H1 (cell line): ENCODE measurements around the gene ENTREP1. TPM values are rescaled to one million over a fixed set of nuclear protein-coding genes. Genes with fewer than 3 reads are reported as not detected.

ENCODE experiments used
- CBX8 ChIP-seq: fragments of 300-800, 300-1000 bp; sonication (generic); IDR thresholded peaks from 2 replicates; pipeline ENCODE4 v1.7.1; 2016; ENCODE audit warnings: low read depth, low read length, borderline replicate concordance
- CEBPB ChIP-seq: IDR thresholded peaks from 2 replicates; pipeline ENCODE4 v1.6.1; 2012; ENCODE audit warnings: low read depth, low read length
- CHD7 ChIP-seq: fragments of 300-600 bp; sonication (generic); IDR thresholded peaks from 2 replicates; pipeline ENCODE4 v1.7.1; 2012; ENCODE audit warnings: low read length, moderate library complexity, mild to moderate bottlenecking, inconsistent platforms; ENCODE audit not compliant: insufficient replicate concordance
- EZH2 ChIP-seq: fragments of 200-600 bp; sonication (generic); IDR thresholded peaks from 2 replicates; pipeline ENCODE4 v1.7.1; 2012; ENCODE audit warnings: low read depth, mild to moderate bottlenecking, moderate library complexity, low read length, inconsistent platforms; ENCODE audit not compliant: severe bottlenecking
- FOSL1 ChIP-seq: IDR thresholded peaks from 2 replicates; pipeline ENCODE4 v1.6.1; 2011; ENCODE audit warnings: mild to moderate bottlenecking, low read depth, low read length, moderate library complexity; ENCODE audit not compliant: insufficient read depth
- HDAC6 ChIP-seq: IDR thresholded peaks from one replicate; pipeline ENCODE4 v1.7.1; 2012; ENCODE audit warnings: low read depth, mild to moderate bottlenecking, inconsistent platforms, low read length, moderate library complexity
- NANOG ChIP-seq: IDR thresholded peaks from 2 replicates; pipeline ENCODE4 v1.6.1; 2011; ENCODE audit warnings: low read length, low read depth, mild to moderate bottlenecking, inconsistent platforms; ENCODE audit not compliant: insufficient read depth, poor library complexity, severe bottlenecking
- RXRA ChIP-seq: IDR thresholded peaks from 2 replicates; pipeline ENCODE4 v1.6.1; 2011; ENCODE audit warnings: low read depth, mild to moderate bottlenecking, low read length, moderate library complexity; ENCODE audit not compliant: insufficient read depth
- SAP30 ChIP-seq: fragments of 300-600 bp; sonication (generic); IDR thresholded peaks from 2 replicates; pipeline ENCODE4 v1.7.1; 2012; ENCODE audit warnings: low read length, moderate library complexity, mild to moderate bottlenecking, inconsistent platforms; ENCODE audit not compliant: insufficient read depth, insufficient replicate concordance
- SP1 ChIP-seq: IDR thresholded peaks from 2 replicates; pipeline ENCODE4 v1.6.1; 2011; ENCODE audit warnings: low read depth, low read length
- polyA plus RNA-seq, 7 experiments: library from polyadenylated mRNA; depleted of rRNA in 3 of 7; stranded (reverse) in 5 of 7; unstranded in 2 of 7; fragments of >200 nt in 5 of 7; fragments of 200-250 nt in 2 of 7; gene quantifications; 1 replicate in 5 of 7; 2 replicates in 1 of 7; 4 replicates in 1 of 7; pipeline versions ENCODE4 v1.2.1 to v1.2.3, GENCODE V29; 2011 to 2013; ENCODE audit warnings: missing spikeins in 2 of 7, mixed read lengths in 2 of 7
- total RNA-seq: library from RNA; stranded (reverse); fragmentation: NEBNext Ultra II Directional; extraction: Animal tissue kit (Norgen Biotek cat#: 25700); gene quantifications from 2 replicates; pipeline ENCODE4 v1.2.1, GENCODE V29; 2021

The ENTREP1 gene
- total and polyA plus RNA-seq, 2 of the 8 experiments (the other 6 are each of a cell fraction or from before 2014, with no cell fraction given), result 15.3 to 25.0 TPM

- TF ChIP-seq CBX8 (no peak), SP1 (peak; percentile 92), FOSL1 (no peak), RXRA (no peak), HDAC6 (no peak), NANOG (peak; percentile 98), SAP30 (no peak), CHD7 (no peak), EZH2 (peak; percentile 28), CEBPB (no peak)
Measured at GRCh38 chr9:69307446-69308205, 17.4 kb upstream of the ENTREP1 start (continued).
